Forelimb muscle (tissue), 1 donor: Measurements from ENCODE around the gene MED7. TPM values are rescaled to one million over a fixed set of nuclear protein-coding genes. Genes with fewer than 3 reads are reported as not detected.

ENCODE experiments used
- DNase-seq: peaks from one replicate; pipeline ENCODE4 v3.0.0-alpha.2; 2013; ENCODE audit warnings: low read depth
- polyA plus RNA-seq: library from polyadenylated mRNA; unstranded; fragments of 120-200 nt; gene quantifications from one replicate; pipeline ENCODE4 v1.2.1, GENCODE V29; 2013; ENCODE audit not compliant: insufficient read length

MED7 gene
- polyA plus RNA-seq, 1 donor = 12.1 TPM

DNA sequence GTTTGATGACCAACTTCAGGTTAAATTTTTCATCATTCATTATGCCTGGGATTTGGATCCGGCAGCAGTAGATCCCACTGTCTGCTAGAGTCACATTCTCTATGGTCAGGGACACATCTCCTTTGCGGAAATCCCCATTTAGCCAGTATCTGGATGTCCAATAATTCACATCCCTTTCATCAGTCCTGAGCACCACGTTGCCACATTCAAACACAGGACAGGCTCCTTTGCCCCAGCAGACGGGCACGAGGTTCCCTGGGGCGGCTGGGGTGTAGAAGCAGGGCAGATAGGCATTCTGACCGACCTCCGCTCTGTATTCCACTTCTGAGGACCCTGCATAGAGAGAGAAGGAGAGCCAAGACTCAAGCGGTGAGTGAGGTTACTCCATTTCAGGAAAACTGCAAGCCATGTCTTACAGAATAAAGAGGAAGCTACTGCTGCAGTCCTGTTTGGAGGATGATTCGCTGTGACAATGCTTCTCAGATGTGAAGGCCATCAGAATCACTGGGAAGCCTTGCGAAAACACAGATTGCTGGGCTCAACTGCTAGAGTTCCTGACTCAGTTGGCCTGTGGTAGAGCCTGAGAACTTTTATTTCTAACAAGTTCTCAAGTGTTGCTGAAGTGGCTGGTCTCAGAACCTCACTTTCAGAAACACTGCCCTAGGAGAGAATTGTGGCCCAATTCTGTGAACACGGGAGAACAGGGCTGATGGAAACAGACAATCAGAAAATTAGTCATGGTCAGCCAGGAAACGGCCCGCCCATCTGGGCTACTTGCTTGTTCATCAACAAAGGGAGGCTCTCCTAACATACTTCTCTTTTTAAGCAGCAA lies 35.8 kb downstream of the MED7 start:
- DNase-seq = no peak

DNA sequence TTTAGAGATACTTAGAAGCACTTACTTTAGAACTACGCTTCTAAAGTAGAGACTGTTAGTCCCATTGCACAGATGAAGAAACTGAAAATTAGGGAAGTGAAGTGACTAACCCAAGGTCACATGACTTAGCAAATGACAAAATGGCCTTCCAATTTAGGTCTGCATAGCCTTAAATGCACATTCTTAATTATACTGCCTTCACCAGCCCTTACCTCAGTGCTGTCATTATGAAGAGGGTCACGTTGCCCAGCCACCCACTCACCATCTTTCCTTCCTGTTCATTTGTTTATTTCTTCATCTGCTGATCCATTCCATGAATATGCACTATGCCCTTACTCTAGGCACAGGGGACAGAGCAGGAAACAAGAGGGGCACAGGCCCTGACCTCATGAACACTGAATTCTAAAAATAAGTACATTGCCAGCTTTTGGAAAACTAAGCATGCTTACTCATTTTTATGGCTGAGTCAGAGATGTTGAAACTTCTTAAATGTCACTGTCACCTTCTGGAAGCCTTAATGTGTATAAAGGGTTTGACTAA lies 42.5 kb downstream of the MED7 start:
- no peak for DNase-seq

DNA sequence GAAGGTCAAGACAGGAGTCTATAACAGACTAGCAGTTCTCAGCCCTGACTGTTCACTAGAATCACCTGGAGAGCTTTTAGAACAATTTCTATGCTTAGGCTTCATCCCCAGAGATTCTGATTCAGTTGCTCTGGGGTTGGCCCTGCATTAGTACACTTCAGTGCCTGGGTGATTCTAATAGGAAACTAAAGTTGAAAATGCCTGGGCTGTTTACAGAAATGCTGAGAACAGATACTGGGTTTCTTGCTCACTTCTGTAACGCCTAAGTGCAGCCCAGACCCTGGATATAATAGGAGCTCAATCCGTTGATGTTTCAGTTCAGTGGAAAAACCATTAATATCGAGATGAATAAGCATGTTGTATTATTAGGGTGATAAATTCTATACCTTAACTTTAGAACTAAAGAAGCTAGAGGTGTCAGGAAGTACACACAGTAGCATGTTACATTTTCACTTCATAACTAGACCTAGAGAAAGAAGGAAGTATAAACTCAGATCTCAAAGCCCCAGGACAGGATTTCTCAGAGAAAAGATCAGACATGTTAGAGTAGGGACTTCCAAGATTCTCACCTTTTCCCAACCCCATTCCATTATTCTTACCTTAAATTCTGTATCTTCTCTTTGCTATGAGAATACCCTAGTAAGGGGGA lies 54.2 kb downstream of the MED7 start:
- DNase-seq = no peak

Other genes with a start within 250 kb of the MED7 start
- gene TIMD4, start 179.6 kb downstream of the MED7 start, polyA plus RNA-seq = 1.1 TPM
- gene HAVCR1, start 83.7 kb downstream of the MED7 start, polyA plus RNA-seq = not detected
- gene HAVCR2, start 33.8 kb downstream of the MED7 start, polyA plus RNA-seq = 2.1 TPM
- not detected for gene GARIN3, start 23.4 kb upstream of the MED7 start, polyA plus RNA-seq
- gene ITK, start 38.0 kb upstream of the MED7 start, polyA plus RNA-seq = 0.10 TPM
- gene CYFIP2, start 123.3 kb upstream of the MED7 start, polyA plus RNA-seq = 5.2 TPM